Uterus (tissue), 4 donors: ENCODE measurements around the gene GATB. TPM values are rescaled to one million over a fixed set of nuclear protein-coding genes. Genes with fewer than 3 reads are reported as not detected.

Experiments used
- DNase-seq, 2 donors: peaks; one replicate each; pipeline ENCODE4 v3.0.0-alpha.2; 2019 to 2020
- H3K27ac ChIP-seq, 2 donors: fragments of 200-600 bp; sonication (generic); 1 replicate in 1 of 2; 2 replicates in 1 of 2; pipeline ENCODE4 v1.5.1; 2016 to 2018
- H3K27me3 ChIP-seq, 2 donors: fragments of 200-600 bp; sonication (generic); one replicate each; pipeline ENCODE4 v1.5.1; 2018 to 2019; ENCODE audit warnings: control low read depth in 1 of 2
- H3K36me3 ChIP-seq, 2 donors: fragments of 200-600 bp; sonication (generic); one replicate each; pipeline ENCODE4 v1.5.1; 2019; ENCODE audit warnings: control low read depth in 1 of 2
- H3K4me1 ChIP-seq, 2 donors: fragments of 200-600 bp; sonication (generic); one replicate each; pipeline ENCODE4 v1.5.1; 2018 to 2019; ENCODE audit warnings: control low read depth in 1 of 2
- H3K4me3 ChIP-seq, 2 donors: fragments of 200-600 bp; sonication (generic); 1 replicate in 1 of 2; 2 replicates in 1 of 2; pipeline ENCODE4 v1.5.1; 2018 to 2019; ENCODE audit warnings: mild to moderate bottlenecking in 1 of 2
- H3K9me3 ChIP-seq, 2 donors: fragments of 200-600 bp; sonication (generic); one replicate each; pipeline ENCODE4 v1.5.1; 2019; ENCODE audit warnings: control low read depth in 1 of 2
- CTCF ChIP-seq, 4 experiments: fragments of 200-600 bp in 2 of 4; fragments of 450-650 bp in 2 of 4; sonication (generic) in 2 of 4; IDR thresholded peaks; one replicate each; pipeline ENCODE4 v1.5.1; 2016 to 2019; ENCODE audit warnings: antibody characterized with exemption in 4 of 4, mild to moderate bottlenecking in 2 of 4, moderate library complexity in 1 of 4
- POLR2A ChIP-seq, 2 donors: fragments of 450-650 bp; IDR thresholded peaks; one replicate each; pipeline ENCODE4 v1.6.1; 2016; ENCODE audit warnings: antibody characterized with exemption in 2 of 2, mild to moderate bottlenecking in 1 of 2, moderate library complexity in 1 of 2
- intact Hi-C: fragments of 100-400 bp; cut with DNase I; formaldehyde crosslinking; loops from one replicate; pipeline ENCODE4 v1.15.1; 2023; ENCODE audit warnings: low total_unique reads
- total RNA-seq, 4 donors: library from RNA; depleted of rRNA in 3 of 4; stranded (reverse); fragments of >200 nt in 3 of 4; gene quantifications; one replicate each; pipeline versions ENCODE4 v1.1.0 to v1.2.4, GENCODE V29; 2014 to 2023
- donor health status: DM: yes; HTN: yes; CAD: no.

GATB gene
- total RNA-seq, 4 donors from 2014 or later, result 2.8 to 31.5 (median 12.4) TPM

- no peak overlapping the region for H3K27ac ChIP-seq
- H3K4me3 ChIP-seq, result no peak overlapping the region
- no peaks in the 10 kb centered on the region for H3K36me3 ChIP-seq
- TF ChIP-seq CTCF (IDR thresholded peaks at IDR 0.05) (no peak), POLR2A (IDR thresholded peaks at IDR 0.05) (no peak)
- H3K9me3 ChIP-seq, result no peaks in the 10 kb centered on the region
- no peak for DNase-seq
- intact Hi-C loops, result no loop called here
- no peaks in the 10 kb centered on the region for H3K4me1 ChIP-seq
- H3K27me3 ChIP-seq, result no peaks in the 10 kb centered on the region
These were observed 117.2 kb downstream of the GATB start for GRCh38 chr4:151643564-151643963.

- intact Hi-C loops, result no loop called here
- DNase-seq, result no peak
- no peaks in the 10 kb centered on the region for H3K4me1 ChIP-seq
- TF ChIP-seq CTCF (IDR thresholded peaks at IDR 0.05) (no peak), POLR2A (IDR thresholded peaks at IDR 0.05) (no peak)
- no peaks in the 10 kb centered on the region for H3K36me3 ChIP-seq
- no peaks in the 10 kb centered on the region for H3K9me3 ChIP-seq
- H3K27me3 ChIP-seq, result no peaks in the 10 kb centered on the region
- no peak overlapping the region for H3K4me3 ChIP-seq
- no peak overlapping the region for H3K27ac ChIP-seq
These were observed 118.8 kb downstream of the GATB start for GRCh38 chr4:151641983-151642382.

- Histone ChIP-seq H3K4me1 (no peaks in the 10 kb centered on the region), H3K27ac (no peak overlapping the region), H3K9me3 (no peaks in the 10 kb centered on the region), H3K27me3 (no peaks in the 10 kb centered on the region), H3K4me3 (no peak overlapping the region), H3K36me3 (no peaks in the 10 kb centered on the region)
- DNase-seq, result no peak
- TF ChIP-seq CTCF (IDR thresholded peaks at IDR 0.05) (no peak), POLR2A (IDR thresholded peaks at IDR 0.05) (no peak)
- intact Hi-C loops, result no loop called here
These were observed 119.6 kb downstream of the GATB start for GRCh38 chr4:151641167-151641566.

GRCh38 chr4:151640381-151640780 lies 120.4 kb downstream of the GATB start:
- intact Hi-C loops, result no loop called here
- Histone ChIP-seq H3K27ac (no peak overlapping the region), H3K4me1 (no peaks in the 10 kb centered on the region), H3K36me3 (no peaks in the 10 kb centered on the region), H3K9me3 (no peaks in the 10 kb centered on the region), H3K4me3 (no peak overlapping the region), H3K27me3 (no peaks in the 10 kb centered on the region)
- DNase-seq, result no peak
- TF ChIP-seq POLR2A (IDR thresholded peaks at IDR 0.05), result no peak
- no peak for TF ChIP-seq CTCF (IDR thresholded peaks at IDR 0.05)

- intact Hi-C loops, result no loop called here
- H3K9me3 ChIP-seq, result no peaks in the 10 kb centered on the region
- H3K4me3 ChIP-seq, result no peak overlapping the region
- no peaks in the 10 kb centered on the region for H3K4me1 ChIP-seq
- no peak overlapping the region for H3K27ac ChIP-seq
- TF ChIP-seq CTCF (IDR thresholded peaks at IDR 0.05), result no peak
- TF ChIP-seq POLR2A (IDR thresholded peaks at IDR 0.05), result no peak
- no peaks in the 10 kb centered on the region for H3K27me3 ChIP-seq
- no peaks in the 10 kb centered on the region for H3K36me3 ChIP-seq
- no peak for DNase-seq
These were observed 122.4 kb downstream of the GATB start for GRCh38 chr4:151638295-151638858.
